SK-N-SH (cell line): Measurements from ENCODE around the gene CLCA4. TPM values are rescaled to one million over a fixed set of nuclear protein-coding genes. Genes with fewer than 3 reads are reported as not detected.

Experiments used
- CTCF ChIA-PET: fragments of 300-600, 350-600 bp; formaldehyde crosslinking; extraction: SDS; loops from one replicate; lab custom pipeline; 2021; lab: Yijun Ruan, JAX
- POLR2A ChIA-PET: fragments of 350-600 bp; sonication (Branson Sonifier 250); formaldehyde crosslinking; extraction: SDS; loops from one replicate; lab custom pipeline; 2020; ENCODE audit warnings: antibody characterized with exemption, inconsistent platforms; lab: Yijun Ruan, JAX
- DNase-seq: peaks from one replicate; pipeline ENCODE4 v3.0.0; 2012
- H2AFZ ChIP-seq: fragments of 200-600 bp; sonication (generic); 2 replicates; pipeline ENCODE4 v1.8.1; 2016; ENCODE audit warnings: antibody characterized with exemption, mild to moderate bottlenecking, low read depth
- H3F3A ChIP-seq: fragments of 200-600 bp; sonication (generic); replicated peaks from 2 replicates; pipeline ENCODE3; 2016; ENCODE audit warnings: antibody characterized with exemption, mild to moderate bottlenecking; ENCODE audit not compliant: insufficient read depth
- H3K27ac ChIP-seq, 2 experiments: fragments of 200-500 bp in 1 of 2; fragments of 200-600 bp in 1 of 2; sonication (Bioruptor generic) in 1 of 2; sonication (generic), shearing (Covaris generic) in 1 of 2; 2 replicates each; pipeline versions ENCODE4 v1.5.1 to v1.6.1; 2014 to 2016; ENCODE audit warnings: low read depth in 2 of 2, inconsistent platforms in 1 of 2, low read length in 1 of 2, mild to moderate bottlenecking in 1 of 2, mixed read lengths in 1 of 2
- H3K27me3 ChIP-seq: fragments of 200-600 bp; sonication (generic), shearing (Covaris generic); 2 replicates; pipeline ENCODE4 v1.6.1; 2016; ENCODE audit warnings: mixed run types; ENCODE audit not compliant: insufficient read depth
- H3K36me3 ChIP-seq, 2 experiments: fragments of 200-500 bp in 1 of 2; fragments of 200-600 bp in 1 of 2; sonication (Bioruptor generic) in 1 of 2; sonication (generic) in 1 of 2; replicated peaks in 1 of 2; 2 replicates each; pipeline versions ENCODE3 to v1.5.1; 2014 to 2016; ENCODE audit warnings: low read length in 1 of 2, mild to moderate bottlenecking in 1 of 2; ENCODE audit not compliant: insufficient read depth in 2 of 2, control insufficient read depth in 1 of 2
- H3K4me1 ChIP-seq, 2 experiments: fragments of 200-500 bp in 1 of 2; fragments of 200-600 bp in 1 of 2; sonication (Bioruptor generic) in 1 of 2; sonication (generic), shearing (Covaris generic) in 1 of 2; 2 replicates each; pipeline versions ENCODE4 v1.5.1 to v1.6.1; 2014 to 2016; ENCODE audit warnings: low read depth in 1 of 2, low read length in 1 of 2, mixed run types in 1 of 2; ENCODE audit not compliant: insufficient read depth in 2 of 2, control insufficient read depth in 1 of 2
- H3K4me2 ChIP-seq: fragments of 200-600 bp; sonication (generic), shearing (Covaris generic); 2 replicates; pipeline ENCODE4 v1.6.1; 2017; ENCODE audit warnings: mixed run types
- H3K4me3 ChIP-seq, 2 experiments: fragments of 200-500 bp in 1 of 2; fragments of 200-600 bp in 1 of 2; sonication (Bioruptor generic) in 1 of 2; sonication (generic), shearing (Covaris generic) in 1 of 2; 2 replicates each; pipeline versions ENCODE4 v1.5.1 to v1.8.1; 2014 to 2016; ENCODE audit warnings: low read depth in 2 of 2, inconsistent platforms in 1 of 2, low read length in 1 of 2, mild to moderate bottlenecking in 1 of 2, mixed read lengths in 1 of 2, moderate library complexity in 1 of 2
- H3K79me2 ChIP-seq: fragments of 200-600 bp; sonication (generic); 2 replicates; pipeline ENCODE4 v1.8.1; 2017; ENCODE audit warnings: mild to moderate bottlenecking; ENCODE audit not compliant: insufficient read depth
- H3K9ac ChIP-seq: fragments of 200-600 bp; sonication (generic); 2 replicates; pipeline ENCODE4 v1.6.1; 2017; ENCODE audit warnings: mixed run types
- H3K9me2 ChIP-seq: fragments of 200-600 bp; sonication (generic); 2 replicates; pipeline ENCODE4 v1.6.1; 2017; ENCODE audit warnings: mixed run types
- H3K9me3 ChIP-seq: fragments of 200-600 bp; sonication (generic); 2 replicates; pipeline ENCODE4 v1.6.1; 2017; ENCODE audit warnings: mixed run types, mild to moderate bottlenecking, moderate library complexity
- H4K20me1 ChIP-seq: fragments of 200-600 bp; sonication (generic); 2 replicates; pipeline ENCODE4 v1.6.1; 2017; ENCODE audit warnings: mild to moderate bottlenecking, mixed run types; ENCODE audit not compliant: insufficient read depth
- CHD2 ChIP-seq: fragments of 150-350 bp; IDR thresholded peaks from 2 replicates; pipeline ENCODE4 v1.6.1; 2018; ENCODE audit warnings: low read length; ENCODE audit not compliant: partially characterized antibody
- ELF1 ChIP-seq: IDR thresholded peaks from 2 replicates; pipeline ENCODE4 v1.4.0; 2012
- EZH2phosphoT487 ChIP-seq: fragments of 200-600 bp; sonication (generic); IDR thresholded peaks from 2 replicates; pipeline ENCODE4 v1.6.1; 2017; ENCODE audit warnings: low read depth, mixed run types, mild to moderate bottlenecking, antibody characterized with exemption, moderate library complexity, borderline replicate concordance
- FOSL2 ChIP-seq: IDR thresholded peaks from 2 replicates; pipeline ENCODE4 v1.4.0; 2012; ENCODE audit warnings: low read depth, mild to moderate bottlenecking, moderate library complexity, borderline replicate concordance
- FOXM1 ChIP-seq: IDR thresholded peaks from 2 replicates; pipeline ENCODE4 v1.4.0; 2012; ENCODE audit warnings: low read depth, mild to moderate bottlenecking
- GABPA ChIP-seq: IDR thresholded peaks from 2 replicates; pipeline ENCODE4 v1.4.0; 2012; ENCODE audit warnings: low read depth, mild to moderate bottlenecking
- GATA2 ChIP-seq: sonication (generic); formaldehyde crosslinking; IDR thresholded peaks from 2 replicates; pipeline ENCODE4 v1.5.0; 2020; ENCODE audit warnings: mild to moderate bottlenecking, missing genetic modification reagents
- NRF1 ChIP-seq: IDR thresholded peaks from 2 replicates; pipeline ENCODE4 v1.6.1; 2012; ENCODE audit warnings: low read depth, mild to moderate bottlenecking, low read length
- RCOR1 ChIP-seq: fragments of 150-350 bp; IDR thresholded peaks from 2 replicates; pipeline ENCODE4 v1.6.1; 2017; ENCODE audit warnings: antibody characterized with exemption, low read length
- REST ChIP-seq: IDR thresholded peaks from 2 replicates; pipeline ENCODE4 v1.6.1; 2012; ENCODE audit warnings: mild to moderate bottlenecking, low read depth, low read length, moderate library complexity
- RXRA ChIP-seq: IDR thresholded peaks from 2 replicates; pipeline ENCODE4 v1.4.0; 2012; ENCODE audit warnings: low read depth, mild to moderate bottlenecking, borderline replicate concordance
- SMC3 ChIP-seq: IDR thresholded peaks from 2 replicates; pipeline ENCODE4 v1.6.1; 2012; ENCODE audit warnings: low read depth, low read length, improper control_type of control experiment
- TAF1 ChIP-seq: IDR thresholded peaks from 2 replicates; pipeline ENCODE4 v1.6.1; 2012; ENCODE audit warnings: low read depth, mild to moderate bottlenecking, low read length, moderate library complexity, borderline replicate concordance
- USF1 ChIP-seq: IDR thresholded peaks from 2 replicates; pipeline ENCODE4 v1.4.0; 2012; ENCODE audit warnings: low read depth, borderline replicate concordance
- USF2 ChIP-seq: fragments of 150-350 bp; IDR thresholded peaks from 2 replicates; pipeline ENCODE4 v1.6.1; 2017; ENCODE audit warnings: antibody characterized with exemption, low read length, low read depth, borderline replicate concordance
- YY1 ChIP-seq: IDR thresholded peaks from 2 replicates; pipeline ENCODE4 v1.4.0; 2012; ENCODE audit warnings: low read depth, mild to moderate bottlenecking
- ZBTB33 ChIP-seq: IDR thresholded peaks from 2 replicates; pipeline ENCODE4 v1.4.0; 2012; ENCODE audit warnings: low read depth, borderline replicate concordance
- WGBS: methylation state at CpG from one replicate; pipeline ENCODE4 v1.1.6; 2017; ENCODE audit warnings: low lambda C conversion rate; 5-methylcytosine and 5-hydroxymethylcytosine counted together
- polyA plus RNA-seq, 3 experiments: library from polyadenylated mRNA; depleted of rRNA; stranded (reverse); fragments of >200 nt; gene quantifications; 2 replicates each; pipeline ENCODE4 v1.2.3, GENCODE V29; 2012

CLCA4 gene
- polyA plus RNA-seq, 1 of the 3 experiments (the other 2 are of a cell fraction): not detected

GRCh38 chr1:86594284-86594770, 47.4 kb downstream of the CLCA4 start:
- Histone ChIP-seq H3F3A (no peaks in the 10 kb centered on the region), H3K36me3 (no peaks in the 10 kb centered on the region), H3K79me2 (no peaks in the 10 kb centered on the region), H3K27ac (no peak overlapping the region), H3K9me3 (no peaks in the 10 kb centered on the region), H3K4me1 (no peaks in the 10 kb centered on the region), H3K27me3 (no peaks in the 10 kb centered on the region), H3K4me2 (no peak overlapping the region), H3K9ac (no peak overlapping the region), H3K9me2 (no peaks in the 10 kb centered on the region), H4K20me1 (no peaks in the 10 kb centered on the region), H2AFZ (no peak overlapping the region), H3K4me3 (no peak overlapping the region)
- POLR2A ChIA-PET: no interaction called here
- TF ChIP-seq EZH2phosphoT487: no peak
- TF ChIP-seq NRF1: no peak
- no peak for TF ChIP-seq RCOR1
- TF ChIP-seq GABPA: no peak
- no peak for TF ChIP-seq USF2
- no peak for TF ChIP-seq FOXM1
- no peak for DNase-seq
- CTCF ChIA-PET: no interaction called here

GRCh38 chr1:86596224-86596623, 49.3 kb downstream of the CLCA4 start:
- Histone ChIP-seq H2AFZ (no peak overlapping the region), H3K4me2 (no peak overlapping the region), H3K9me2 (no peaks in the 10 kb centered on the region), H3F3A (no peaks in the 10 kb centered on the region), H3K27ac (no peak overlapping the region), H4K20me1 (no peaks in the 10 kb centered on the region), H3K9ac (no peak overlapping the region), H3K9me3 (no peaks in the 10 kb centered on the region), H3K27me3 (no peaks in the 10 kb centered on the region), H3K36me3 (no peaks in the 10 kb centered on the region), H3K4me1 (no peaks in the 10 kb centered on the region), H3K79me2 (no peaks in the 10 kb centered on the region), H3K4me3 (no peak overlapping the region)
- WGBS: 18% methylated on average over 2 of the region's 2 CpGs
- DNase-seq: no peak
- CTCF ChIA-PET: no interaction called here
- TF ChIP-seq SMC3 (no peak), USF1 (no peak), EZH2phosphoT487 (no peak), ELF1 (no peak), CHD2 (no peak), TAF1 (no peak), RXRA (no peak), GATA2 (CRISPR knock-in tag) (no peak), ZBTB33 (no peak), REST (no peak), YY1 (no peak), FOSL2 (no peak)
- POLR2A ChIA-PET: no interaction called here
